Stimulated activated CD4-positive, alpha-beta T cell treated with anti-CD3 and anti-CD28 coated beads, Interleukin-2, amount 100 ng/mL, for 24 hours (primary cell): ENCODE results near the gene MYLK2.
"Not testable (repeated sequence)": the region's sequence is repeated elsewhere in the genome, so short reads cannot be mapped to it uniquely, and the experiment has no call there.

Experiments
- DNase-seq, 2 donors: peaks; one replicate each; pipeline ENCODE4 v3.0.0-alpha.2; 2020

The MYLK2 gene

GRCh38 chr20:31819083-31819784 is at the start of gene MYLK2:
TSS of gene MYLK2 (plus strand) at chr20:31819356. CDS start at chr20:31819581, 225 bp downstream.
- no peak for DNase-seq

- DNase-seq, result no peak
Measured at GRCh38 chr20:31769681-31770080, 49.5 kb upstream of the MYLK2 start.

- DNase-seq, result no peak
Measured at GRCh38 chr20:31770243-31770642, 48.9 kb upstream of the MYLK2 start.

GRCh38 chr20:31774408-31774807 is 44.7 kb upstream of the MYLK2 start:
- DNase-seq, result no peak

- DNase-seq, result no peak
Measured at GRCh38 chr20:31780839-31781238, 38.3 kb upstream of the MYLK2 start.

- DNase-seq, result no peak
Measured at GRCh38 chr20:31781945-31782344, 37.2 kb upstream of the MYLK2 start.

GRCh38 chr20:31784354-31785044 is 34.7 kb upstream of the MYLK2 start:
- no peak for DNase-seq

GRCh38 chr20:31785089-31785488 is 34.1 kb upstream of the MYLK2 start:
- no peak for DNase-seq

GRCh38 chr20:31788578-31788977 is 30.6 kb upstream of the MYLK2 start:
- no peak for DNase-seq

GRCh38 chr20:31790401-31790800 is 28.8 kb upstream of the MYLK2 start:
- no peak for DNase-seq

GRCh38 chr20:31797364-31797763 is 21.8 kb upstream of the MYLK2 start:
- no peak for DNase-seq

GRCh38 chr20:31801508-31801907 is 17.6 kb upstream of the MYLK2 start:
- DNase-seq, result no peak

- no peak for DNase-seq
Measured at GRCh38 chr20:31803552-31804291, 15.4 kb upstream of the MYLK2 start.

- no peak for DNase-seq
Measured at GRCh38 chr20:31806564-31807355, 12.4 kb upstream of the MYLK2 start.

GRCh38 chr20:31808481-31808880 is 10.7 kb upstream of the MYLK2 start:
- DNase-seq, result no peak

- no peak for DNase-seq
Measured at GRCh38 chr20:31809661-31810060, 9.5 kb upstream of the MYLK2 start.

GRCh38 chr20:31811198-31811597 is 8.0 kb upstream of the MYLK2 start:
- DNase-seq, result no peak

- DNase-seq, result no peak
Measured at GRCh38 chr20:31811796-31812728, 7.1 kb upstream of the MYLK2 start.

- no peak for DNase-seq
Measured at GRCh38 chr20:31813611-31814010, 5.5 kb upstream of the MYLK2 start.

- DNase-seq, result not testable (repeated sequence)
Measured at GRCh38 chr20:31814142-31814541, 5.0 kb upstream of the MYLK2 start.

- DNase-seq, result no peak
Measured at GRCh38 chr20:31815408-31816188, 3.6 kb upstream of the MYLK2 start.
